ENCODE measurements around the gene FUOM. TPM values are rescaled to one million over a fixed set of nuclear protein-coding genes. Genes with fewer than 3 reads are reported as not detected.
"Not testable (repeated sequence)": the region's sequence is repeated elsewhere in the genome, so short reads cannot be mapped to it uniquely, and the experiment has no call there.

FUOM gene
- polyA plus RNA-seq, 1 of the 3 experiments (the other 2 are of a cell fraction): 32.5 TPM

DNA sequence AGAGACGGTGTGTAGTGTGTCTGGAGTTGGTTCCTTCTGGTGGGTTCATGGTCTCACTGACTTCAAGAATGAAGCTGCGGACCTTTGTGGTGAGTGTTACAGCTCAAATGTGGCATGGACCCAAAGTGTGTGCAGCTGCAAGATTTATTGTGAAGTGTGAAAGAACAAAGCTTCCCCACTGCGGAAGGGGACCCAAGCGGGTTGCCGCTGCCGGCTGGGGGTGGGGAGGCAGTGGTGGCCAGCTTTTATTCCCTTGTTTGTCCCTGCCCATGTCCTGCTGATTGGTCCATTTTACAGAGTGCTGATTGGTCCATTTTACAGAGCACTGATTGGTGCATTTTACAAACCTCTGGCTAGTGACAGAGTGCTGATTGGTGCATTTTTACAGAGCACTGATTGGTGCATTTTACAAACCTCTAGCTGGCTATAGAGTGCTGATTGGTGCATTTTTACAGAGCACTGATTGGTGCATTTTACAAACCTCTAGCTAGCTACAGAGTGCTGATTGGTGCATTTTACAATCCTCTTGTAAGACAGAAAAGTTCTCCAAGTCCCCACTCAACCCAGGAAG, 36.9 kb downstream of the FUOM start:
- DNase-seq; H3K9me2 ChIP-seq; H3K4me3 ChIP-seq (ENCODE audit: low read depth in 2 of 2, low read length in 1 of 2); H2AFZ ChIP-seq (ENCODE audit: low read depth); POLR2A ChIA-PET; H3F3A ChIP-seq (replicated peaks; ENCODE audit: insufficient read depth); H3K9me3 ChIP-seq; H4K20me1 ChIP-seq (ENCODE audit: insufficient read depth); H3K79me2 ChIP-seq (ENCODE audit: insufficient read depth); H3K9ac ChIP-seq; H3K27ac ChIP-seq (ENCODE audit: low read depth in 2 of 2, low read length in 1 of 2); H3K4me2 ChIP-seq; H3K27me3 ChIP-seq (ENCODE audit: insufficient read depth); H3K36me3 ChIP-seq (replicated peaks in 1 of 2; ENCODE audit: control insufficient read depth in 1 of 2, insufficient read depth in 2 of 2, low read length in 1 of 2): not testable (repeated sequence)
- WGBS (ENCODE audit: low lambda C conversion rate): 88% methylated on average over 4 of the region's 6 CpGs
- H3K4me1 ChIP-seq (ENCODE audit: control insufficient read depth in 1 of 2, insufficient read depth in 2 of 2, low read depth in 1 of 2, low read length in 1 of 2): peaks cover 0 to 12% of the 10 kb centered on the region in 2 experiments; a peak in 1 of 4 replicates
- CTCF ChIA-PET: interaction anchor here (3.7 kb wide), 1 partner anchor 8 kb away, joined by 25 read pairs; no protein-coding TSS in a partner anchor

DNA sequence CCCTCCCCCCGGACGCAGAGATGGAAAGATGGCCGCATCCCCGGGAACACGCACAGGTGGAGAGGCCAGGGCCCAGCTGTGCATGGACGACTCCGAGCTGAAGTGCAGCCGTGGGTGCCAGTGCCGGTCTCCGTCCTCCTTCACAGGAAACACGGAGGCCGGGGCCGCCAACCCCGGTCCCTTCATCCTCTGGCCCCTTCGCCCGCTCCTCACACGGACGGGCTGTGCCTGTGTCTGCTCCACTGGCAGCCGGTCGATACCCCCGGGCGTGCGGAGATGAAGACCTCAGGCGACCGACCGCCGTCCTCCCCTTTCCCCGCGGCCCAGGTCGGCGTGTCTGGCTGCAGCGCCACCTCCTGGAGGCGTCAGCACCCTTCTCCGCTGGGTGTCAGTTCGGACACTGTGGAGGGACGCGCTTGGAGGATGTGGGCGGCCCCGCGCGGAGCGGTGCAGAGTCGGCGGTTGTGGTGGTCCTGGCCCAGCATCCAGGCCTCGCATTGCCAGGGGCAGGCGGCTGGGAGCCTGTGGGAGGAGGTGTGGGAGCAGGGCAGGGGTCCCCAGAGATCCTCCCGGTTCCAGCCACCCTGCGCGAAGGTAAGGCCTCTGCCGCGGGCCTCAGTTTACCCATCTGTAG, 39.2 kb downstream of the FUOM start:
- Histone ChIP-seq H3K9me3 (no peaks in the 10 kb centered on the region), H3K4me1 (ENCODE audit: control insufficient read depth in 1 of 2, insufficient read depth in 2 of 2, low read depth in 1 of 2, low read length in 1 of 2) (peaks cover 0 to 12% of the 10 kb centered on the region in 2 experiments; a peak in 1 of 4 replicates), H3K4me3 (ENCODE audit: low read depth in 2 of 2, low read length in 1 of 2) (peak overlapping the region; percentile 61 to 68), H2AFZ (ENCODE audit: low read depth) (peak overlapping the region; percentile 84; the same call in 1 of the 2 replicates), H3K9ac (no peak overlapping the region), H3K27me3 (ENCODE audit: insufficient read depth) (no peaks in the 10 kb centered on the region), H4K20me1 (ENCODE audit: insufficient read depth) (no peaks in the 10 kb centered on the region), H3F3A (replicated peaks; ENCODE audit: insufficient read depth) (peaks cover 4% of the 10 kb centered on the region), H3K27ac (ENCODE audit: low read depth in 2 of 2, low read length in 1 of 2) (peak overlapping the region in 1 of 2 experiments; percentile 86; a peak in 1 of 4 replicates), H3K79me2 (ENCODE audit: insufficient read depth) (no peaks in the 10 kb centered on the region), H3K9me2 (no peaks in the 10 kb centered on the region), H3K4me2 (peak overlapping the region; percentile 83), H3K36me3 (replicated peaks in 1 of 2; ENCODE audit: control insufficient read depth in 1 of 2, insufficient read depth in 2 of 2, low read length in 1 of 2) (no peaks in the 10 kb centered on the region)
- DNase-seq: peak; percentile 88
- POLR2A ChIA-PET: no interaction called here
- WGBS (ENCODE audit: low lambda C conversion rate): 0% methylated on average over 3 of the region's 51 CpGs
- CTCF ChIA-PET: interaction anchor here (0.6 to 3.7 kb wide), 8 partner anchors 9 to 58 kb away, joined by 3 to 25 read pairs (median 3); no protein-coding TSS in a partner anchor
- no peak for TF ChIP-seq TCF12 (IDR thresholded peaks at IDR 0.05)
- TF ChIP-seq NFIC (IDR thresholded peaks at IDR 0.05; ENCODE audit: borderline replicate concordance): no peak
- TF ChIP-seq GATA2 (CRISPR knock-in tag; IDR thresholded peaks at IDR 0.05): no peak
- TF ChIP-seq, protein P1, sequence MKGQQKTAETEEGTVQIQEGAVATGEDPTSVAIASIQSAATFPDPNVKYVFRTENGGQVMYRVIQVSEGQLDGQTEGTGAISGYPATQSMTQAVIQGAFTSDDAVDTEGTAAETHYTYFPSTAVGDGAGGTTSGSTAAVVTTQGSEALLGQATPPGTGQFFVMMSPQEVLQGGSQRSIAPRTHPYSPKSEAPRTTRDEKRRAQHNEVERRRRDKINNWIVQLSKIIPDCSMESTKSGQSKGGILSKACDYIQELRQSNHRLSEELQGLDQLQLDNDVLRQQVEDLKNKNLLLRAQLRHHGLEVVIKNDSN (IDR thresholded peaks at IDR 0.05; ENCODE audit: borderline replicate concordance, low read depth): no peak
- TF ChIP-seq, protein P2, sequence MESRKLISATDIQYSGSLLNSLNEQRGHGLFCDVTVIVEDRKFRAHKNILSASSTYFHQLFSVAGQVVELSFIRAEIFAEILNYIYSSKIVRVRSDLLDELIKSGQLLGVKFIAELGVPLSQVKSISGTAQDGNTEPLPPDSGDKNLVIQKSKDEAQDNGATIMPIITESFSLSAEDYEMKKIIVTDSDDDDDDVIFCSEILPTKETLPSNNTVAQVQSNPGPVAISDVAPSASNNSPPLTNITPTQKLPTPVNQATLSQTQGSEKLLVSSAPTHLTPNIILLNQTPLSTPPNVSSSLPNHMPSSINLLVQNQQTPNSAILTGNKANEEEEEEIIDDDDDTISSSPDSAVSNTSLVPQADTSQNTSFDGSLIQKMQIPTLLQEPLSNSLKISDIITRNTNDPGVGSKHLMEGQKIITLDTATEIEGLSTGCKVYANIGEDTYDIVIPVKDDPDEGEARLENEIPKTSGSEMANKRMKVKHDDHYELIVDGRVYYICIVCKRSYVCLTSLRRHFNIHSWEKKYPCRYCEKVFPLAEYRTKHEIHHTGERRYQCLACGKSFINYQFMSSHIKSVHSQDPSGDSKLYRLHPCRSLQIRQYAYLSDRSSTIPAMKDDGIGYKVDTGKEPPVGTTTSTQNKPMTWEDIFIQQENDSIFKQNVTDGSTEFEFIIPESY (IDR thresholded peaks at IDR 0.05; ENCODE audit: borderline replicate concordance, low read depth): no peak
- TF ChIP-seq, protein P3, sequence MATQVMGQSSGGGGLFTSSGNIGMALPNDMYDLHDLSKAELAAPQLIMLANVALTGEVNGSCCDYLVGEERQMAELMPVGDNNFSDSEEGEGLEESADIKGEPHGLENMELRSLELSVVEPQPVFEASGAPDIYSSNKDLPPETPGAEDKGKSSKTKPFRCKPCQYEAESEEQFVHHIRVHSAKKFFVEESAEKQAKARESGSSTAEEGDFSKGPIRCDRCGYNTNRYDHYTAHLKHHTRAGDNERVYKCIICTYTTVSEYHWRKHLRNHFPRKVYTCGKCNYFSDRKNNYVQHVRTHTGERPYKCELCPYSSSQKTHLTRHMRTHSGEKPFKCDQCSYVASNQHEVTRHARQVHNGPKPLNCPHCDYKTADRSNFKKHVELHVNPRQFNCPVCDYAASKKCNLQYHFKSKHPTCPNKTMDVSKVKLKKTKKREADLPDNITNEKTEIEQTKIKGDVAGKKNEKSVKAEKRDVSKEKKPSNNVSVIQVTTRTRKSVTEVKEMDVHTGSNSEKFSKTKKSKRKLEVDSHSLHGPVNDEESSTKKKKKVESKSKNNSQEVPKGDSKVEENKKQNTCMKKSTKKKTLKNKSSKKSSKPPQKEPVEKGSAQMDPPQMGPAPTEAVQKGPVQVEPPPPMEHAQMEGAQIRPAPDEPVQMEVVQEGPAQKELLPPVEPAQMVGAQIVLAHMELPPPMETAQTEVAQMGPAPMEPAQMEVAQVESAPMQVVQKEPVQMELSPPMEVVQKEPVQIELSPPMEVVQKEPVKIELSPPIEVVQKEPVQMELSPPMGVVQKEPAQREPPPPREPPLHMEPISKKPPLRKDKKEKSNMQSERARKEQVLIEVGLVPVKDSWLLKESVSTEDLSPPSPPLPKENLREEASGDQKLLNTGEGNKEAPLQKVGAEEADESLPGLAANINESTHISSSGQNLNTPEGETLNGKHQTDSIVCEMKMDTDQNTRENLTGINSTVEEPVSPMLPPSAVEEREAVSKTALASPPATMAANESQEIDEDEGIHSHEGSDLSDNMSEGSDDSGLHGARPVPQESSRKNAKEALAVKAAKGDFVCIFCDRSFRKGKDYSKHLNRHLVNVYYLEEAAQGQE (IDR thresholded peaks at IDR 0.05; ENCODE audit: low read depth, low read length): no peak
- no peak for TF ChIP-seq JUND (IDR thresholded peaks at IDR 0.05)
- peak; percentile 52 for TF ChIP-seq SMC3 (IDR thresholded peaks at IDR 0.05; ENCODE audit: low read depth, low read length)
- no peak for TF ChIP-seq TEAD4 (IDR thresholded peaks at IDR 0.05; ENCODE audit: borderline replicate concordance, insufficient read depth)
- peak; percentile 80 for TF ChIP-seq YY1 (IDR thresholded peaks at IDR 0.05; ENCODE audit: low read depth)
- no peak for TF ChIP-seq MEF2A (IDR thresholded peaks at IDR 0.05; ENCODE audit: borderline replicate concordance, low read depth)
- TF ChIP-seq TAF1 (IDR thresholded peaks at IDR 0.05; ENCODE audit: borderline replicate concordance, low read depth, low read length): peak; percentile 52; the same call in 1 of the 2 replicates
- TF ChIP-seq, protein P4, sequence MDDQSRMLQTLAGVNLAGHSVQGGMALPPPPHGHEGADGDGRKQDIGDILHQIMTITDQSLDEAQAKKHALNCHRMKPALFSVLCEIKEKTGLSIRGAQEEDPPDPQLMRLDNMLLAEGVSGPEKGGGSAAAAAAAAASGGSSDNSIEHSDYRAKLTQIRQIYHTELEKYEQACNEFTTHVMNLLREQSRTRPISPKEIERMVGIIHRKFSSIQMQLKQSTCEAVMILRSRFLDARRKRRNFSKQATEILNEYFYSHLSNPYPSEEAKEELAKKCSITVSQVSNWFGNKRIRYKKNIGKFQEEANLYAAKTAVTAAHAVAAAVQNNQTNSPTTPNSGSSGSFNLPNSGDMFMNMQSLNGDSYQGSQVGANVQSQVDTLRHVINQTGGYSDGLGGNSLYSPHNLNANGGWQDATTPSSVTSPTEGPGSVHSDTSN (IDR thresholded peaks at IDR 0.05): no peak
- TF ChIP-seq FOXM1 (IDR thresholded peaks at IDR 0.05; ENCODE audit: low read depth): no peak
- peak; percentile 41; the same call in 1 of the 2 replicates for TF ChIP-seq FOXJ3 (CRISPR knock-in tag; IDR thresholded peaks at IDR 0.05)
- TF ChIP-seq RCOR1 (IDR thresholded peaks at IDR 0.05; ENCODE audit: low read length): 0 out of 2 replicates have a peak, but pooled peaks have one; percentile 25
- 0 out of 2 replicates have a peak, but pooled peaks have one; percentile 32 for TF ChIP-seq POLR2AphosphoS5 (IDR thresholded peaks at IDR 0.05; ENCODE audit: low read depth, low read length)
- TF ChIP-seq, protein P5, sequence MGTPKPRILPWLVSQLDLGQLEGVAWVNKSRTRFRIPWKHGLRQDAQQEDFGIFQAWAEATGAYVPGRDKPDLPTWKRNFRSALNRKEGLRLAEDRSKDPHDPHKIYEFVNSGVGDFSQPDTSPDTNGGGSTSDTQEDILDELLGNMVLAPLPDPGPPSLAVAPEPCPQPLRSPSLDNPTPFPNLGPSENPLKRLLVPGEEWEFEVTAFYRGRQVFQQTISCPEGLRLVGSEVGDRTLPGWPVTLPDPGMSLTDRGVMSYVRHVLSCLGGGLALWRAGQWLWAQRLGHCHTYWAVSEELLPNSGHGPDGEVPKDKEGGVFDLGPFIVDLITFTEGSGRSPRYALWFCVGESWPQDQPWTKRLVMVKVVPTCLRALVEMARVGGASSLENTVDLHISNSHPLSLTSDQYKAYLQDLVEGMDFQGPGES (IDR thresholded peaks at IDR 0.05; ENCODE audit: low read depth, low read length): no peak

All from SK-N-SH (cell line).